ENCODE measurements around the gene FBL. TPM values are rescaled to one million over a fixed set of nuclear protein-coding genes. Genes with fewer than 3 reads are reported as not detected.

Gene FBL
- total and polyA plus RNA-seq, 2 of the 13 experiments (the other 11 are each of a cell fraction or from before 2014, with no cell fraction given) = 153 to 468 TPM

GRCh38 chr19:39845933-39846677 lies at the start of gene FBL (continued):
- no peak for TF ChIP-seq AHDC1 (CRISPR knock-in tag; IDR thresholded peaks at IDR 0.05; ENCODE audit: borderline replicate concordance)
- no peak for TF ChIP-seq STAT5B (CRISPR knock-in tag; IDR thresholded peaks at IDR 0.05)
- TF ChIP-seq ARID3A (IDR thresholded peaks at IDR 0.05; ENCODE audit: low read depth, low read length) = no peak
- TF ChIP-seq RFXANK (CRISPR knock-in tag; IDR thresholded peaks at IDR 0.05) = no peak
- peak; percentile 92 for TF ChIP-seq CREB3 (CRISPR knock-in tag; IDR thresholded peaks at IDR 0.05)
- no peak for TF ChIP-seq GTF3A (CRISPR knock-in tag; conservative IDR thresholded peaks at IDR 0.05)
- no peak; the same call in 1 of the 2 replicates for TF ChIP-seq ZNF747 (CRISPR knock-in tag; IDR thresholded peaks at IDR 0.05; ENCODE audit: borderline replicate concordance)
- TF ChIP-seq ZBTB37 (CRISPR knock-in tag; IDR thresholded peaks at IDR 0.05) = no peak
- peak; percentile 74 for TF ChIP-seq TAF1 (CRISPR knock-in tag; IDR thresholded peaks at IDR 0.05)
- peak; percentile 23; the same call in 1 of the 2 replicates for TF ChIP-seq KLF9 (CRISPR knock-in tag; IDR thresholded peaks at IDR 0.05; ENCODE audit: low read depth)
- TF ChIP-seq RELA (CRISPR knock-in tag; IDR thresholded peaks at IDR 0.05) = no peak
- TF ChIP-seq MBD4 (IDR thresholded peaks at IDR 0.05; ENCODE audit: borderline replicate concordance, low read length) = no peak
- TF ChIP-seq ZNF335 (CRISPR knock-in tag; IDR thresholded peaks at IDR 0.05) = no peak; the same call in 1 of the 2 replicates
- TF ChIP-seq ZZZ3 (CRISPR knock-in tag; IDR thresholded peaks at IDR 0.05; ENCODE audit: borderline replicate concordance) = no peak
- no peak for TF ChIP-seq NFE2L2 (IDR thresholded peaks at IDR 0.05; ENCODE audit: low read length)
- no peak for TF ChIP-seq ZNF263 (CRISPR knock-in tag; IDR thresholded peaks at IDR 0.05)
- TF ChIP-seq NFRKB (IDR thresholded peaks at IDR 0.05) = no peak
- 0 out of 2 replicates have a peak, but pooled peaks have one; percentile 26 for TF ChIP-seq DNMT3B (CRISPR knock-in tag; conservative IDR thresholded peaks at IDR 0.05)
- TF ChIP-seq FOXJ3 (CRISPR knock-in tag; IDR thresholded peaks at IDR 0.05; ENCODE audit: borderline replicate concordance) = no peak
- no peak for TF ChIP-seq SNAPC5 (CRISPR knock-in tag; IDR thresholded peaks at IDR 0.05; ENCODE audit: borderline replicate concordance)
- peak; percentile 66 for TF ChIP-seq ARNTL (CRISPR knock-in tag; IDR thresholded peaks at IDR 0.05)
- TF ChIP-seq POLR2AphosphoS2 (IDR thresholded peaks at IDR 0.05; ENCODE audit: low read depth, low read length) = no peak
